A549 (cell line): ENCODE data around the gene SH3GL2. TPM values are rescaled to one million over a fixed set of nuclear protein-coding genes. Genes with fewer than 3 reads are reported as not detected.

Experiments
- ATAC-seq, 2 experiments: fragments of 200-7000 bp in 1 of 2; fragments of >200 bp in 1 of 2; cut with Nextera tagmentation in 1 of 2; cut with Tn5 transposase in 1 of 2; 3 replicates each; pipeline versions ENCODE4 v1.8.0 to v1.9.1; 2018 to 2020; ENCODE audit warnings: mild to moderate bottlenecking in 1 of 2, moderate library complexity in 1 of 2
- CTCF ChIA-PET: fragments of 300-600 bp; sonication (Branson Sonifier 250); formaldehyde crosslinking; extraction: SDS; loops from one replicate; lab custom pipeline; 2021; ENCODE audit warnings: antibody characterized with exemption, inconsistent platforms; lab: Yijun Ruan, JAX
- POLR2A ChIA-PET: fragments of 350-600 bp; formaldehyde crosslinking; extraction: SDS; loops from one replicate; lab custom pipeline; 2021; ENCODE audit warnings: antibody characterized with exemption, inconsistent platforms; lab: Yijun Ruan, JAX
- DNase-seq, 2 experiments: peaks; one replicate each; pipeline versions ENCODE4 v3.0.0 to v3.0.0-alpha.2; 2011 to 2016; ENCODE audit warnings: low read depth in 1 of 2, low spot score in 1 of 2
- FAIRE-seq: peaks from 2 replicates; lab custom pipeline; 2011; peaks lifted over from hg19 to GRCh38; lab: Jason Lieb, UNC
- H3K27ac ChIP-seq, 2 experiments: fragments of >200 bp; sonication (Bioruptor Twin); formaldehyde crosslinking; 3 replicates each; pipeline ENCODE4 v1.5.1; 2016 to 2017
- H3K4me1 ChIP-seq: fragments of >200 bp; sonication (Bioruptor Twin); formaldehyde crosslinking; 3 replicates; pipeline ENCODE4 v1.6.1; 2016
- H3K4me2 ChIP-seq: fragments of >200 bp; sonication (Bioruptor Twin); formaldehyde crosslinking; 3 replicates; pipeline ENCODE4 v1.6.1; 2016
- H3K4me3 ChIP-seq: fragments of >200 bp; sonication (Bioruptor Twin); formaldehyde crosslinking; 3 replicates; pipeline ENCODE4 v1.5.1; 2016
- H3K9me3 ChIP-seq: fragments of >200 bp; sonication (Bioruptor Twin); formaldehyde crosslinking; 3 replicates; pipeline ENCODE4 v1.6.1; 2016
- BHLHE40 ChIP-seq: IDR thresholded peaks from 2 replicates; pipeline ENCODE4 v1.6.1; 2012; ENCODE audit warnings: low read depth, low read length, inconsistent platforms
- CBX2 ChIP-seq: fragments of 200-600 bp; sonication (generic); IDR thresholded peaks from 2 replicates; pipeline ENCODE4 v1.6.1; 2016; ENCODE audit warnings: low read depth, mild to moderate bottlenecking, borderline replicate concordance
- CHD2 ChIP-seq: fragments of 150-350 bp; IDR thresholded peaks from 2 replicates; pipeline ENCODE4 v1.6.1; 2014; ENCODE audit warnings: low read length; ENCODE audit not compliant: partially characterized antibody
- EHMT2 ChIP-seq: fragments of 200-600 bp; sonication (generic); IDR thresholded peaks from 2 replicates; pipeline ENCODE4 v1.6.1; 2016; ENCODE audit warnings: antibody characterized with exemption, low read depth, mild to moderate bottlenecking, moderate library complexity
- ELK1 ChIP-seq: fragments of 150-350 bp; IDR thresholded peaks from 2 replicates; pipeline ENCODE4 v1.6.1; 2014; ENCODE audit warnings: low read depth, mild to moderate bottlenecking, low read length
- ESRRA ChIP-seq: fragments of 150-350 bp; IDR thresholded peaks from 2 replicates; pipeline ENCODE4 v1.6.1; 2014; ENCODE audit warnings: mild to moderate bottlenecking, low read length, borderline replicate concordance
- FOSB ChIP-seq: fragments of 250-450 bp; sonication (Bioruptor Pico); IDR thresholded peaks from 2 replicates; pipeline ENCODE4 v1.5.0; 2020; ENCODE audit warnings: mild to moderate bottlenecking, moderate library complexity
- GATA3 ChIP-seq: IDR thresholded peaks from 2 replicates; pipeline ENCODE4 v1.6.1; 2012; ENCODE audit warnings: borderline replicate concordance
- HDAC2 ChIP-seq: fragments of 200-600 bp; sonication (generic); IDR thresholded peaks from 2 replicates; pipeline ENCODE4 v1.6.1; 2016
- KDM1A ChIP-seq: fragments of 200-600 bp; sonication (generic); IDR thresholded peaks from 2 replicates; pipeline ENCODE4 v1.6.1; 2016; ENCODE audit warnings: low read depth, mild to moderate bottlenecking
- MAFK ChIP-seq: fragments of 450-650 bp; IDR thresholded peaks from 2 replicates; pipeline ENCODE4 v1.6.1; 2014; ENCODE audit not compliant: partially characterized antibody
- MAZ ChIP-seq: fragments of 150-350 bp; IDR thresholded peaks from 2 replicates; pipeline ENCODE4 v1.6.1; 2014; ENCODE audit warnings: antibody characterized with exemption, low read depth, low read length, borderline replicate concordance
- NFE2L2 ChIP-seq: fragments of 150-350 bp; conservative IDR thresholded peaks from 2 replicates; pipeline ENCODE4 v1.6.1; 2014; ENCODE audit warnings: low read length
- NPAS2 ChIP-seq: fragments of 250-450 bp; sonication (Bioruptor Pico); IDR thresholded peaks from 2 replicates; pipeline ENCODE4 v1.8.0; 2022; ENCODE audit warnings: mild to moderate bottlenecking, moderate library complexity, borderline replicate concordance
- NR3C1 ChIP-seq: fragments of >200 bp; sonication (Bioruptor Twin); formaldehyde crosslinking; IDR thresholded peaks from 3 replicates; pipeline ENCODE4 v1.6.1; 2017
- POLR2A ChIP-seq: IDR thresholded peaks from 2 replicates; pipeline ENCODE4 v1.6.1; 2012; ENCODE audit warnings: mild to moderate bottlenecking, low read length
- RAD21 ChIP-seq, 2 experiments: fragments of >200 bp in 1 of 2; sonication (Bioruptor Twin) in 1 of 2; formaldehyde crosslinking in 1 of 2; IDR thresholded peaks in 1 of 2; conservative IDR thresholded peaks in 1 of 2; 2 replicates in 1 of 2; 3 replicates in 1 of 2; pipeline ENCODE4 v1.6.1; 2012 to 2018; ENCODE audit warnings: inconsistent platforms in 1 of 2
- RARB ChIP-seq: fragments of 250-450 bp; sonication (Bioruptor Pico); IDR thresholded peaks from 2 replicates; pipeline ENCODE4 v1.8.0; 2021; ENCODE audit warnings: mild to moderate bottlenecking, moderate library complexity
- RCOR1 ChIP-seq: fragments of 150-350 bp; IDR thresholded peaks from 2 replicates; pipeline ENCODE4 v1.6.1; 2014; ENCODE audit warnings: antibody characterized with exemption, low read length, low read depth
- RFX5 ChIP-seq: fragments of 450-650 bp; IDR thresholded peaks from 2 replicates; pipeline ENCODE4 v1.7.1; 2014; ENCODE audit warnings: antibody characterized with exemption, mild to moderate bottlenecking, moderate library complexity
- USF2 ChIP-seq: fragments of 450-650 bp; IDR thresholded peaks from 2 replicates; pipeline ENCODE4 v1.6.1; 2014; ENCODE audit warnings: antibody characterized with exemption
- ZFP36 ChIP-seq: fragments of 450-650 bp; IDR thresholded peaks from 2 replicates; pipeline ENCODE4 v1.6.1; 2014; ENCODE audit warnings: borderline replicate concordance; ENCODE audit not compliant: partially characterized antibody
- WGBS: methylation state at CpG from one replicate; pipeline ENCODE4 v1.1.6; 2017; ENCODE audit errors: missing lambda C conversion rate; 5-methylcytosine and 5-hydroxymethylcytosine counted together
- polyA plus RNA-seq, 4 experiments: library from polyadenylated mRNA; depleted of rRNA in 3 of 4; stranded (reverse); fragments of >200 nt; fragmentation: RNase III in 1 of 4; extraction: RNeasy Plus Mini Kit Qiagen cat#74134 plus additional on column Dnase treatment in 1 of 4; gene quantifications; 2 replicates in 3 of 4; 3 replicates in 1 of 4; pipeline ENCODE4 v1.2.3, GENCODE V29; 2011 to 2017
- TF ChIP-seq, protein P1 (sequence below): IDR thresholded peaks from 2 replicates; pipeline ENCODE4 v1.6.1; 2012
- TF ChIP-seq, protein P2 (sequence below): fragments of 250-450 bp; sonication (Bioruptor Pico); IDR thresholded peaks from 2 replicates; pipeline ENCODE4 v1.5.0; 2020; ENCODE audit warnings: low read depth, mild to moderate bottlenecking, moderate library complexity
- TF ChIP-seq, protein P3 (sequence below): fragments of 250-450 bp; sonication (Bioruptor Pico); IDR thresholded peaks from 2 replicates; pipeline ENCODE4 v1.5.0; 2021; ENCODE audit warnings: mild to moderate bottlenecking, moderate library complexity, borderline replicate concordance

SH3GL2 gene
- polyA plus RNA-seq, 2 of the 4 experiments (the other 2 are of a cell fraction) = 0.03 TPM

DNA sequence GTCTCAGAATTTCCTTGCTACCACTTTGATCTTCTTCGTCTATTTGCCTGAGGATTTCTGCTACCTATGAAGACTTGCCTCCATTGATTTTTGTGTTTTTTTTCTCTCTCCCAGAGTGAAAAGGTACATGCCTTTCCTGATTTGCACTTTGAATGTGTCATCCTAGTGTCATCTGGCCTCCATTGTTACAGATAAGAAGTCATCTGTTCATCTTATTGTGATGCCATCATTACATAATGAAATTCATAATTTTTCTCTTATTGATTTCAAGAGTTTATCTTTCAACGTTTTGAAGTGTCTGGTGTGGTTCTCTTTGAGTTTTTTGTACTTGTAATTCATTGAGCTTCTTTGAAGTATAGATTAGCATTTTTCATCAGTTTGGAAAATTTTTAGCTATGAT is 144.8 kb downstream of the SH3GL2 start:
- WGBS = 0% methylated on average over 2 of the region's 2 CpGs
- no peaks in the 10 kb centered on the region; the same call in 2 of the 3 replicates for H3K9me3 ChIP-seq
- CTCF ChIA-PET = no interaction called here
- DNase-seq = no peak
- POLR2A ChIA-PET = no interaction called here
- H3K4me3 ChIP-seq = no peak overlapping the region
- H3K4me1 ChIP-seq = no peaks in the 10 kb centered on the region
- H3K27ac ChIP-seq = no peak overlapping the region
- no peak overlapping the region for H3K4me2 ChIP-seq
- FAIRE-seq = no peak
- TF ChIP-seq FOSB (no peak), EHMT2 (no peak), ZFP36 (no peak), ELK1 (no peak), RAD21 (conservative IDR thresholded peaks at IDR 0.05 in 1 of 2, IDR thresholded peaks at IDR 0.05 in 1 of 2) (no peak), HDAC2 (no peak), BHLHE40 (no peak), NPAS2 (CRISPR knock-in tag) (no peak), USF2 (no peak), NR3C1 (no peak), GATA3 (no peak), CBX2 (no peak)
- TF ChIP-seq, protein P1, sequence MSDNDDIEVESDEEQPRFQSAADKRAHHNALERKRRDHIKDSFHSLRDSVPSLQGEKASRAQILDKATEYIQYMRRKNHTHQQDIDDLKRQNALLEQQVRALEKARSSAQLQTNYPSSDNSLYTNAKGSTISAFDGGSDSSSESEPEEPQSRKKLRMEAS = no peak
- ATAC-seq = no peak

- Histone ChIP-seq H3K27ac (no peak overlapping the region), H3K4me3 (no peak overlapping the region), H3K4me2 (no peak overlapping the region), H3K9me3 (no peaks in the 10 kb centered on the region; the same call in 2 of the 3 replicates), H3K4me1 (no peaks in the 10 kb centered on the region)
- WGBS = 0% methylated on average over 3 of the region's 4 CpGs
- no peak for ATAC-seq
- DNase-seq = no peak
- FAIRE-seq = no peak
- ChIA-PET POLR2A (no interaction called here), CTCF (no interaction called here)
- TF ChIP-seq, protein P2, sequence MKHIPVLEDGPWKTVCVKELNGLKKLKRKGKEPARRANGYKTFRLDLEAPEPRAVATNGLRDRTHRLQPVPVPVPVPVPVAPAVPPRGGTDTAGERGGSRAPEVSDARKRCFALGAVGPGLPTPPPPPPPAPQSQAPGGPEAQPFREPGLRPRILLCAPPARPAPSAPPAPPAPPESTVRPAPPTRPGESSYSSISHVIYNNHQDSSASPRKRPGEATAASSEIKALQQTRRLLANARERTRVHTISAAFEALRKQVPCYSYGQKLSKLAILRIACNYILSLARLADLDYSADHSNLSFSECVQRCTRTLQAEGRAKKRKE (CRISPR knock-in tag) = no peak
Measured at GRCh38 chr9:17725399-17726010, 146.6 kb downstream of the SH3GL2 start.

- 1% methylated on average over 5 of the region's 5 CpGs for WGBS
- Histone ChIP-seq H3K4me3 (no peak overlapping the region), H3K4me2 (no peak overlapping the region), H3K27ac (no peak overlapping the region), H3K9me3 (no peaks in the 10 kb centered on the region; the same call in 2 of the 3 replicates), H3K4me1 (no peaks in the 10 kb centered on the region)
- TF ChIP-seq MAFK = peak; percentile 38
- TF ChIP-seq NFE2L2 = no peak
- DNase-seq (no peak), FAIRE-seq (no peak), ATAC-seq (no peak)
- ChIA-PET CTCF (no interaction called here), POLR2A (no interaction called here)
Measured at GRCh38 chr9:17726298-17726697, 147.4 kb downstream of the SH3GL2 start.

DNA sequence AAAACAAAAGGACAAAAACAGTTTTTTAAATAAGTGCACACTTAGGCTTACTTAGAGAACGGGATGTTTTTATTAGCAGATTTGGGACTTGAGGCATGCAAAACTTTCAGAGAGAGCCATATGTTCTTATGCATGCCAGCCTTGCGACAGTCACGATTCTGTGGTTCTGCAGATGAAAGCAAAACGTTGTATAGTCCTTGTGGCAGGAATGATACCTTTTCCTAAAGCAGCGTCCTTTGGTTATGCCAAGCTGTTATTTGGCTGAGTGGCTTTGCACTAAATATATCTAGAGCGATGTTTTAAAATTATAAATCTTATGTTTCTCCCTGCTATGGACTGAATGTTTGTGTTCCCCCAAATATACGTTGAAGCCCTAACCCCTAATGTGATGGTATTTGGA is 152.0 kb downstream of the SH3GL2 start:
- WGBS = 6% methylated on average over 7 of the region's 7 CpGs
- ChIA-PET CTCF (no interaction called here), POLR2A (no interaction called here)
- no peak overlapping the region for H3K4me2 ChIP-seq
- H3K27ac ChIP-seq = no peak overlapping the region
- FAIRE-seq (no peak), ATAC-seq (no peak), DNase-seq (no peak)
- TF ChIP-seq POLR2A (no peak), ESRRA (no peak), RCOR1 (no peak), RARB (CRISPR knock-in tag) (no peak), CHD2 (no peak), ZFP36 (no peak), KDM1A (no peak), FOSB (no peak), MAZ (no peak), RFX5 (no peak)
- TF ChIP-seq, protein P3, sequence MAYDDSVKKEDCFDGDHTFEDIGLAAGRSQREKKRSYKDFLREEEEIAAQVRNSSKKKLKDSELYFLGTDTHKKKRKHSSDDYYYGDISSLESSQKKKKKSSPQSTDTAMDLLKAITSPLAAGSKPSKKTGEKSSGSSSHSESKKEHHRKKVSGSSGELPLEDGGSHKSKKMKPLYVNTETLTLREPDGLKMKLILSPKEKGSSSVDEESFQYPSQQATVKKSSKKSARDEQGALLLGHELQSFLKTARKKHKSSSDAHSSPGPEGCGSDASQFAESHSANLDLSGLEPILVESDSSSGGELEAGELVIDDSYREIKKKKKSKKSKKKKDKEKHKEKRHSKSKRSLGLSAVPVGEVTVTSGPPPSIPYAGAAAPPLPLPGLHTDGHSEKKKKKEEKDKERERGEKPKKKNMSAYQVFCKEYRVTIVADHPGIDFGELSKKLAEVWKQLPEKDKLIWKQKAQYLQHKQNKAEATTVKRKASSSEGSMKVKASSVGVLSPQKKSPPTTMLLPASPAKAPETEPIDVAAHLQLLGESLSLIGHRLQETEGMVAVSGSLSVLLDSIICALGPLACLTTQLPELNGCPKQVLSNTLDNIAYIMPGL (CRISPR knock-in tag) = no peak
- no peaks in the 10 kb centered on the region for H3K9me3 ChIP-seq
- no peaks in the 10 kb centered on the region for H3K4me1 ChIP-seq
- no peak overlapping the region for H3K4me3 ChIP-seq
